ENCODE measurements around the gene PIP5K1B.
A peak's percentile ranks its signal among the peaks of the same experiment; 100 is the strongest.
"Not testable (repeated sequence)": the region's sequence is repeated elsewhere in the genome, so short reads cannot be mapped to it uniquely, and the experiment has no call there.

PIP5K1B gene

DNA sequence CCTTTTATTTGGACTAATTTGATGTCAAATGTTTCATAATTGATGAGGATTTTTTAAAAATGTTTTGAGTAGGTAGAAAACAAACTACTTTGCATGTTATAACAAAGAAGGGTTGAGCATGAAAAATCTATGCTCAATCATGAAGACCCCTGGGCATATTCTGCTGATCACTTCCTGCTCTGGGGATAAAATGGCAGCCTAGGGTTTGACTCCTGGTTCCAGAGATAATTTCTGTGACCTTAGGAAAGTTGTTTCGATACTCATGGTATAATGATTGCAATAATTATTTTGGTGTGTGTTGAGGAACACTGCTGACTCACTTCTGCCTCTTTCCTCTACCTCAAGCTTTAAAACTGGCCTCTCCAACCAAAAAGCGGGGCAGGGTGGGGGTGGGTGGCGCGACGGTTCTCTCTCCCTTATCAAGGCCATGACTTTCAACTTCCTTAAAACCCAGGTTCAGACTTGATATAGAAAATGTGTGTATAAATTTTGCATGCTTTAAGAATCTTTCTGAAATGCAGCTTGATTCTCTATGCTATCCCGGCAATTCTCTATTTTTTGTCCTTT, 6.0 kb upstream of the PIP5K1B start:
- peaks cover 11% of the 10 kb centered on the region for H3K27me3 ChIP-seq (ENCODE audit: insufficient read depth, insufficient read length)

DNA sequence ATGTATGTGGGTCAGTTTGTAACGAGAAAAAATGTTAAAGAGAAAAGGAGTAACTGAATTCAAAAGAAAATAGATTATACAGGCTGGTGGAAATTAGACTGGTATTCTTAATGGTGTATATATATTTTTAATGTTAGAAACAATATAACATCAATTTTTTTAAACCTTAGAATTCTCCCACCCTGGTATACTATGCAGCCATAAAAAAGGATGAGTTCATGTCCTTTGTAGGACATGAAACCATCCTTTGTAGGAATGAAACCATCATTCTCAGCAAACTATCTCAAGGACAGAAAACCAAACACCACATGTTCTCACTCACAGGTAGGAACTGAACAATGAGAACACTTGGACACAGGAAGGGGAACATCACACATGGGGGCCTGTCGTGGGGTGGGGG, 5.4 kb upstream of the PIP5K1B start:
- peaks cover 17% of the 10 kb centered on the region for H3K27me3 ChIP-seq (ENCODE audit: insufficient read depth, insufficient read length)
- H3K9me3 ChIP-seq (ENCODE audit: insufficient read depth, low read length); H3K4me3 ChIP-seq (ENCODE audit: insufficient read length, low read depth); H3K4me1 ChIP-seq (ENCODE audit: insufficient read depth, insufficient read length); H3K9ac ChIP-seq (ENCODE audit: insufficient read length, low read depth); H3K36me3 ChIP-seq (ENCODE audit: insufficient read depth, insufficient read length, low read length); DNase-seq (ENCODE audit: low read depth, low spot score): not testable (repeated sequence)

More for the DNA sequence above, 6.0 kb upstream of the PIP5K1B start:
- TF ChIP-seq YY1 (IDR thresholded peaks at IDR 0.05; ENCODE audit: insufficient read depth, insufficient read length) (no peak), SUZ12 (IDR thresholded peaks at IDR 0.05; ENCODE audit: extremely low read depth, insufficient read depth, insufficient read length) (no peak), ZNF274 (IDR thresholded peaks at IDR 0.05; ENCODE audit: low read depth, low read length) (no peak)
- Histone ChIP-seq H3K36me3 (ENCODE audit: insufficient read depth, insufficient read length, low read length) (no peaks in the 10 kb centered on the region), H3K9ac (ENCODE audit: insufficient read length, low read depth) (no peak overlapping the region), H3K4me3 (ENCODE audit: insufficient read length, low read depth) (no peak overlapping the region), H3K9me3 (ENCODE audit: insufficient read depth, low read length) (no peaks in the 10 kb centered on the region), H3K4me1 (ENCODE audit: insufficient read depth, insufficient read length) (no peaks in the 10 kb centered on the region)
- DNase-seq (ENCODE audit: low read depth, low spot score): no peak

DNA sequence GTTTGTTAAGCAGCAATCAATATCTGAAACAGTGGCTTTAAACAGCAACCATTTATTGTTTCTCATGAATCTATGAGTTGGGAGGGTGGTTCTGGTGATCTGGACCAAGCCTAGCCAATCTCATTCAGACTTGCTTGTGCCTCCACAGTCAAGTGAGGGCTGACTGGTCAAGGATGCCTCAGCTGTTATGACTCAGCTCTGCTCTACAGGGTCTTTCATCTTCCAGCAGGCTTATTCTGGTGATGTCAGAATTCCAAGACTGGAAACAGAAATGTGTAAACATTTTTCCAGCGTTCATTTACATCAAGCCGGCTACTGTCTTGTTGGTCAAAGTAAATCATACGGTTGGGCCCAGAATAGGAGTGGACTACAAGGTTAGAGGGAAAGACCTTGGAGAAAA, 2.5 kb upstream of the PIP5K1B start:
- no peak for TF ChIP-seq YY1 (IDR thresholded peaks at IDR 0.05; ENCODE audit: insufficient read depth, insufficient read length)
- TF ChIP-seq ZNF274 (IDR thresholded peaks at IDR 0.05; ENCODE audit: low read depth, low read length): no peak
- no peak for TF ChIP-seq SUZ12 (IDR thresholded peaks at IDR 0.05; ENCODE audit: extremely low read depth, insufficient read depth, insufficient read length)
- Histone ChIP-seq H3K36me3 (ENCODE audit: insufficient read depth, insufficient read length, low read length) (no peaks in the 10 kb centered on the region), H3K4me3 (ENCODE audit: insufficient read length, low read depth) (no peak overlapping the region), H3K27me3 (ENCODE audit: insufficient read depth, insufficient read length) (peaks cover 39% of the 10 kb centered on the region), H3K9me3 (ENCODE audit: insufficient read depth, low read length) (no peaks in the 10 kb centered on the region), H3K9ac (ENCODE audit: insufficient read length, low read depth) (no peak overlapping the region), H3K4me1 (ENCODE audit: insufficient read depth, insufficient read length) (no peaks in the 10 kb centered on the region)
- no peak for DNase-seq (ENCODE audit: low read depth, low spot score)

DNA sequence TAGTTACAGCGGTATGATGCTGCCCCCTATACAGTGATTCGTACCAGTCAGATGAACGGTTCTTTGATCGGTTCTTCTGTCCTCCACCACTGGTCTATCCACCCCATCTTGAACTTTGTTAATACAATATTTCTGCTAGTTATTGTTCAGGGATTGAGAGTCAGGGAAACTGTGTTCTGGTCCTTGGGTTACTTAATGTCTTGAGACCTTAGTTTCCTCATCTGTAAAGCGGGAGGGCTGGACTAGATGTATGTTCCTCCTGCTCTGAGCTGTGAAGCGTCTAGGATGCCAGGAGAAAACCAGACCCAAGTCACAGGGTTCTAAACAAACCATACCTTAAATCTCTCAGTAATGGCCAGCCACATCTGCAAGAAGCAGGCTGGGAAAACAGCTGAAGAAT, 1.4 kb upstream of the PIP5K1B start:
- no peaks in the 10 kb centered on the region for H3K9me3 ChIP-seq (ENCODE audit: insufficient read depth, low read length)
- TF ChIP-seq SUZ12 (IDR thresholded peaks at IDR 0.05; ENCODE audit: extremely low read depth, insufficient read depth, insufficient read length) (no peak), YY1 (IDR thresholded peaks at IDR 0.05; ENCODE audit: insufficient read depth, insufficient read length) (no peak), ZNF274 (IDR thresholded peaks at IDR 0.05; ENCODE audit: low read depth, low read length) (no peak)
- no peaks in the 10 kb centered on the region for H3K36me3 ChIP-seq (ENCODE audit: insufficient read depth, insufficient read length, low read length)
- H3K4me1 ChIP-seq (ENCODE audit: insufficient read depth, insufficient read length): no peaks in the 10 kb centered on the region
- no peak overlapping the region for H3K4me3 ChIP-seq (ENCODE audit: insufficient read length, low read depth)
- peaks cover 47% of the 10 kb centered on the region for H3K27me3 ChIP-seq (ENCODE audit: insufficient read depth, insufficient read length)
- H3K9ac ChIP-seq (ENCODE audit: insufficient read length, low read depth): no peak overlapping the region
- DNase-seq (ENCODE audit: low read depth, low spot score): no peak

DNA sequence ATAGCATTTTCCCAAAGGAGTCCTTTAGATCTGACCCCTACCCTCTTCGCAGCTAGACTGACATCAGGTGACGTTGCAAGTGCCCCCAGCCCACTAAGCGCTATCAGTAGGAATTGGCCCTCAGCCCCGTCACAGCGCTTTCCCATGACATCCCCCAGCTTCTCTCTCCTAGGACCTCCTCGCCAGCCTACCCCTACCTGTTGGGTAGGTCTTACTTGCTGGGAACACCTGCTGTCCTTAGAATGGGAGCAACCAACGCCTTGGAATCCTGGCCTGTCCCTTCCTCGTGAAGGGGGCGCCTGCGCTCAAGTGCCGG, 584 bp upstream of the PIP5K1B start:
- Histone ChIP-seq H3K9ac (ENCODE audit: insufficient read length, low read depth) (no peak overlapping the region), H3K4me3 (ENCODE audit: insufficient read length, low read depth) (peak overlapping the region; percentile 61), H3K36me3 (ENCODE audit: insufficient read depth, insufficient read length, low read length) (no peaks in the 10 kb centered on the region), H3K9me3 (ENCODE audit: insufficient read depth, low read length) (no peaks in the 10 kb centered on the region), H3K4me1 (ENCODE audit: insufficient read depth, insufficient read length) (no peaks in the 10 kb centered on the region), H3K27me3 (ENCODE audit: insufficient read depth, insufficient read length) (peaks cover 47% of the 10 kb centered on the region)
- DNase-seq (ENCODE audit: low read depth, low spot score): no peak
- TF ChIP-seq YY1 (IDR thresholded peaks at IDR 0.05; ENCODE audit: insufficient read depth, insufficient read length) (no peak), ZNF274 (IDR thresholded peaks at IDR 0.05; ENCODE audit: low read depth, low read length) (no peak), SUZ12 (IDR thresholded peaks at IDR 0.05; ENCODE audit: extremely low read depth, insufficient read depth, insufficient read length) (no peak)

DNA sequence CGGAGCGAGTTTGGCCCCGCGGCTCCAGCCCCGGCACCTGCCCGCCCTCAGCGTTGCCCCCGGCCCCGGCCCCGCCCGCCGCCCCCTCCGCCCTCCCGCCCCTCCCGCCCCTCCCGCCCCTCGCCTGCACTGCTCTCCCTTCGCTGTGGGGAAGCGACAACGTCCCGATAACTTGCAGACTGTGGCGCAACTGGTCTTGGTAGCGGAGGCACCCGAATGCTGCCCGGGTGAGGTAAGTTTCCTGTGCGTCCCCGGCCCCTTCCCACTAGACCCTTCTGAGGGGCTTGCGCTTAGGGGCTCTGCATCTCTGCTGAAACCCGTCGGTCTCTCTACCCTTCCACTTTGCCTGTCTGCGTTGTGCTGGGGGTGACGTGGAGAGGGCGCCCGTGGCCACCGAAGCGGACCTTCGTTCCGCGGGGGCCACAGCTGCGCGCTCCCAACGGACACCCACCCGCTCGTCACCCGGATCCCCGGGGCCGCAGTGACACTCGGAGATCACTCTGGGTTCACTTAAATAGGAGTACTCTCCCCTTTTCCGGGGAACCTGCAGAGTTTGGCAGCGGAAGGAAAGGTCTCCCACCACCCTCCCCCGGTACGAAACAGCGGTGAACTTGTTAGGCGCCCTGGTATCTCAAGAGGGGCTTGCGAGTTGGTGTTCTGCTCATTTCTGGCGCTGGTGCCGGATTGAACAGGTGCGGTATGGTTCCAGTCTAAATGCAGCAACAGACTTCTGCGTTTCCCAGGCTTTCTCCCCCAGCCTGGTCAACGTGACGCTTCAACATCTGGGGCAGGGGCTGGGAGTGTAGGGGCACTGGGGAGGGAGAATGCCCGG, 707 bp downstream of the PIP5K1B start:
- H3K9me3 ChIP-seq (ENCODE audit: insufficient read depth, low read length): no peaks in the 10 kb centered on the region
- TF ChIP-seq ZNF274 (IDR thresholded peaks at IDR 0.05; ENCODE audit: low read depth, low read length) (no peak), SUZ12 (IDR thresholded peaks at IDR 0.05; ENCODE audit: extremely low read depth, insufficient read depth, insufficient read length) (peak; percentile 63)
- peaks cover 47% of the 10 kb centered on the region for H3K27me3 ChIP-seq (ENCODE audit: insufficient read depth, insufficient read length)
- peak overlapping the region; percentile 74 for H3K9ac ChIP-seq (ENCODE audit: insufficient read length, low read depth)
- H3K4me3 ChIP-seq (ENCODE audit: insufficient read length, low read depth): peak overlapping the region; percentile 70
- DNase-seq (ENCODE audit: low read depth, low spot score): no peak
- H3K4me1 ChIP-seq (ENCODE audit: insufficient read depth, insufficient read length): no peaks in the 10 kb centered on the region
- H3K36me3 ChIP-seq (ENCODE audit: insufficient read depth, insufficient read length, low read length): no peaks in the 10 kb centered on the region

DNA sequence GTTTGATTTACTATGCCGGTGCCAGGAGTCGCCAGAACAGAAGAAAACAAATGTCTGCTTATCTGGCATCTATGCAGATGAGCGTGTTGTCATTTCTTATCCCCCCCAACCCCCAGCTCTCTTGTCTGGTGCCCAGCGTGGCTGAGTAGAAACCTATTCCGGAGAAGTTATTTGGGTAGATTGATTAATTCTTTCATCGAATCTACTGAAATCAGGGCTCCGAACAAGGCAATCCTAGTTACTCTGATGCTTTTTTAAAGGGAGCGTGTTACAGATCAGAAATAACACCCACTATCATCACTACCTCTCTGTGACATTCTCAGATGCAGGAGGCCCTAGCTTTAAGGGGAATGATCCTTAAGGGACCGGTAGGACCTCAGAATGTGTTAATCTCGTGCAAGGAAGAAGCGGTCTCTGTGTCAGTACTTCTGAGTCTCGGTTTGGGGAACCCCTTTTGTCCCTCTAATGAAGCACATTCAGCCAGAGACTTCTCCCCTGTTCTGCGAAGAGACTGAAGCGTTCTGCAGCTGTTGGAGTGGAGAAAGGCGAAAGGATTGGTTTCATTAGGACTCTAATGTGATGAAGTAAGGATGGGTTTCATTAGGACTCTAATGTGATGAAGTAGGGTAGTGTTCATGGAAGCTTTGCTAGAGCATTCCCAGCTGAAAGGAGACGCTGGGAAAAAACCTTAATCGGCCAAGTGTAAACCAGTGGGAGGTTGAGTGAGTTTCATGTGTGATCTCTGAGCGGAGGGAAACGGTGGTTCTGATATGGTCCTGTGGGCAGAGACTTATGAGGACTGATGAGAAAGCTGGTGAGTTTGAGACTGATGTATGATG, 1.5 kb downstream of the PIP5K1B start:
- peak overlapping the region; percentile 70 for H3K4me3 ChIP-seq (ENCODE audit: insufficient read length, low read depth)

More for the DNA sequence above, 1.5 kb downstream of the PIP5K1B start:
- DNase-seq (ENCODE audit: low read depth, low spot score): no peak
- no peaks in the 10 kb centered on the region for H3K4me1 ChIP-seq (ENCODE audit: insufficient read depth, insufficient read length)
- no peaks in the 10 kb centered on the region for H3K36me3 ChIP-seq (ENCODE audit: insufficient read depth, insufficient read length, low read length)
- TF ChIP-seq SUZ12 (IDR thresholded peaks at IDR 0.05; ENCODE audit: extremely low read depth, insufficient read depth, insufficient read length) (no peak), YY1 (IDR thresholded peaks at IDR 0.05; ENCODE audit: insufficient read depth, insufficient read length) (no peak), ZNF274 (IDR thresholded peaks at IDR 0.05; ENCODE audit: low read depth, low read length) (no peak)
- peaks cover 47% of the 10 kb centered on the region for H3K27me3 ChIP-seq (ENCODE audit: insufficient read depth, insufficient read length)
- H3K9me3 ChIP-seq (ENCODE audit: insufficient read depth, low read length): no peaks in the 10 kb centered on the region
- peak overlapping the region; percentile 74 for H3K9ac ChIP-seq (ENCODE audit: insufficient read length, low read depth)

All from NT2/D1 (cell line).